Stimulated activated CD4-positive, alpha-beta T cell treated with anti-CD3 and anti-CD28 coated beads, Interleukin-2, amount 100 ng/mL, for 48 hours (primary cell): ENCODE data around the gene TBL2.
"Not testable (repeated sequence)": the region's sequence is repeated elsewhere in the genome, so short reads cannot be mapped to it uniquely, and the experiment has no call there.

ENCODE experiments used
- DNase-seq, 2 donors: peaks; one replicate each; pipeline ENCODE4 v3.0.0-alpha.2; 2020

TBL2 gene

DNA sequence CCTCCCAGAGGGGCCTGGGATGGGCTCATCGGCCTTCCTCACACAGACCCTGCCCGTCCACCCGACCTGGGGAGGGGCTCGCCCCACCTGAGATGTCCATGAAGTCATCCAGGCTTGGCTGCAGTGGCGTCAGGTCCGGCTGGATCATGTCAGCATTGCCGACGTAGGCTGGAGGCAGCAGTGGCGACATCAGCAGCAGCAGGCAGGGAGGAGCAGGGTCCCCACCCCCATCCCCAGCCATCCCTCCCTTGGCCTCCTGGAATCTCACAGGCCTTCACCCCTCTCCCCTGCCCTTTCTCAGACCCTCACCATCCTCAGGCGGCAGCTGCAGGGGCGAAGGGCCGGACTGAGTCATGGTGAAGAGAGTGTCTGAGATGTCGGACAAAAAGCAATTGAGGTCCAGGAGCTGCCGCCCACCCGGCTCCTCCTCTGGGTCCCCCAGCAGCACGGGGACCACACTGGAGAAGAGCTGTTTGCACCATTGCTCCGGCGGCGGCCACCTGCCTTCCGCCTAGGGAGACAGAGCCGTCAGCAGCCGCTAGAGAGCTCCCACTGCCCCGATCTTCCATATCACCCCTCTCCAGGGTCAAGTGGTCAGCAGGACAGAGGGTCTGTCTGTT lies 27.3 kb upstream of the TBL2 start:
- no peak for DNase-seq

DNA sequence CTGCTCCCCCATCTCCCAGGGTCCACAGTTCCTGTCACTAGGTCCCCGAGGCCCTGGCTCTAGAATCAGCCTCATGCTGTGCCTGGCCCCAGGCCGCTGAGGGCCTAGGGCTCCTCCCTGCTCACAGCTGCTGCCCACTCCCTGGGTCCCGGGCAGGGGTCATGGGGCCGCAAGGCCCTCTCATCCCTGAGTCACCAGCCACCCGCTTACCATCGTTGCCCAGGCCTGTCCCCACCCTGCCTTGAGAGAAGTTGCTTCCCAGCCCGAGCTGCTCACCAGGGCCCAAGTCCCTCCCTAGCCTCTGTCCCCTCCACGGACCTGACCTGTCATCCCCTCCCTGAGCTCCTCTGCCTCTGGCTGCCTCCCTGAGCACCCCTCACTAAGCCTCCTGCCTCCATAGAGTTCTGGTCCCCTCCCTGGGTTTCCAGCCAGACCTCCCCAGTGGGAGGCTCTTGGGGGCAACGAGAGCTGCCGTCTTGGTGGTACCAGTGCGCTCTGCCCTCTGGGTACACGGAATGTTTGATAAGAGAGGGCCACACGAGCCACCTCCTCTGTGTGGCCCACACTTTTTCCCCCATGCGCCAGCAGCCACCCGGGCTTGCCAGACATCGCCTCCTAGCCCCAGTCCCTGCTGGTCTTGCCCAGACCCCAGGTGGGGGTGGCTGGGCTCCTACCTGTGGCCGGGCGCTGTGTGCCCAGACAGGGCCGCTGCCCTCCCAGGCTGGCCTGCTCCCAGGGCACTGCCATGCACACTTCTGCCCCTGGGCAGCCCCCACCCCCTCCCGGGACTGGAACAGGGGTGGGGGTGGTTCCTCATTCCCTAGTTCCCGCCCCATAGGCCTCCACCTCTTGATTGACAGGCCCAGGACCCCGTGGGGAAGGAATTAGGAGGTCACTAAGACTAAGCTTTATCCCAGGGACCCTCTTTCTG lies 24.6 kb upstream of the TBL2 start:
- DNase-seq: no peak

- DNase-seq: no peak
Observed at GRCh38 chr7:73599916-73600315, 21.5 kb upstream of the TBL2 start.

GRCh38 chr7:73599151-73599882 lies 20.9 kb upstream of the TBL2 start:
- DNase-seq: no peak

GRCh38 chr7:73597978-73598782 lies 19.8 kb upstream of the TBL2 start:
- no peak for DNase-seq

- no peak for DNase-seq
Observed at GRCh38 chr7:73596191-73597065, 18.0 kb upstream of the TBL2 start.

DNA sequence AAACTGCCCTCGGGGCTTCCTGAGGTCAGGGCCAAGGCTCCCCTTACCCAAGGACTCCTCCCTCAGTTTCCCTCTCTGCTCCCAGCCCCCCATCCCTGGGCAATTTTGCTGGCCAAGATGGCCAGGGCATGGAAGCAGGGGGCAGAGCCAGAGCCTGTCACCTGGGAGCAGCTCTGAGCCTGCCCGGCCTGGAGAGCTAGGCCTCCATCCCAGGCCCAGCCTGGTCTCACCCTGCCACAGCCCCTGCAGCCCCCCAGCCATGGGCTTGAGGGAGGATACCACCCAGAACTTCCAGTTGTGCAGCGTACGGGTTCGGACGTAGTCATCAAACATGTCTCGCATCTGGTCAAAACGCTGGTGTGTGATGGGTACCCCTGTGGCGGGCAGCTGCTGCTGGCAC lies 17.0 kb upstream of the TBL2 start:
- DNase-seq: no peak

- no peak for DNase-seq
Observed at GRCh38 chr7:73593207-73594045, 15.0 kb upstream of the TBL2 start.

DNA sequence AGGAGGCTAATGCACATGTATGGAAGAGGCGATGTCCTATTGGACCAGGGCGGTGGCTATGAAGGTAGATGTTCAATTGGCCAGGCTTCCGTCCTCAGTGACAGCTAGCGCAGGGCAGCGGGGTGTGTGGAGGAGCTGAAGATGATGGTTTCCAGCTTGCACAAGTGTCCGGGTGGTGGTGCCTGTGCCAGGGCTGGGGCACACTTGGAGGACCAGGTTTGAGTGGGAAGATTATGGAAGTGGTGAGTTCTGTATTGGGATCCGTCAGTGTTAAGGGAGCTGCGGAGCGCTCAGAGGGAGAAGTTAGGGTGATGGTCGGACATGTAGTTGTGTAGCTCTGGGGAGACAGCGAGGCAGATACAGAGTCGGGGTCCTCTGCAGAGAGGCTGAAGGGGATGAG lies 8.5 kb upstream of the TBL2 start:
- no peak for DNase-seq

GRCh38 chr7:73585196-73585595 lies 6.8 kb upstream of the TBL2 start:
- no peak for DNase-seq

DNA sequence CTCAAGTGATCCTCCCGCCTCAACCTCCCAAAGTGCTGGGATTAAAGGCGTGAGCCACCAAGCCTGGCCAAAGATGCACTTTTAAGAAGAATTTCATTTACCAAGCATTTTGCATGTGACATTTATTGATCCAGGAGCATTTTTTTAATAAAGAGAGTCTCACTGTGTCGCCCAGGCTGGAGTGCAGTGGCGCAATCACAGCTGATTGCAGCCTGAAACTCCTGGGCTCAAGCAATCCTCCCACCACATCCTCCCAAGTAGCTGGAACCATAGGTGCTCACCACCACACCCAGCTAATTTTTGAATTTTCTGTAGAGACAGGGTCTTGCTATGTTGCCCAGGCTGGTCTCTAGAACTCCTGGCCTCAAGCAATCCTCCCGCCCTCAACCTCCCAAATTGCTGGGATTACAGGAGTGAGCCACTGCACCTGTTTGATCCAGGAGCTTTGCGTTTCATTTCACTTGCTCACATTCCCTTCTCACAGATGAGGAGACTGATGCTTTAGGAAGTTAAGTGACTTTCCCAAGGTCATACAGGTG lies 4.4 kb upstream of the TBL2 start:
- DNase-seq: no peak

GRCh38 chr7:73581006-73581405 lies 2.6 kb upstream of the TBL2 start:
- not testable (repeated sequence) for DNase-seq

- no peak for DNase-seq
Observed at GRCh38 chr7:73577627-73578341, 595 bp downstream of the TBL2 start.

GRCh38 chr7:73573791-73574190 lies 4.6 kb downstream of the TBL2 start:
- no peak for DNase-seq

GRCh38 chr7:73573276-73573675 lies 5.1 kb downstream of the TBL2 start:
- no peak for DNase-seq

GRCh38 chr7:73572767-73573186 lies 5.6 kb downstream of the TBL2 start:
- DNase-seq: no peak

GRCh38 chr7:73570977-73571376 lies 7.4 kb downstream of the TBL2 start:
- no peak for DNase-seq

GRCh38 chr7:73570521-73570920 lies 7.9 kb downstream of the TBL2 start:
- DNase-seq: no peak

GRCh38 chr7:73569042-73569608 lies 9.3 kb downstream of the TBL2 start:
- DNase-seq: no peak
